ENCODE results near the gene ELF3. TPM values are rescaled to one million over a fixed set of nuclear protein-coding genes. Genes with fewer than 3 reads are reported as not detected.

The ELF3 gene
- total RNA-seq: under 0.01 TPM in 2 replicates

DNA sequence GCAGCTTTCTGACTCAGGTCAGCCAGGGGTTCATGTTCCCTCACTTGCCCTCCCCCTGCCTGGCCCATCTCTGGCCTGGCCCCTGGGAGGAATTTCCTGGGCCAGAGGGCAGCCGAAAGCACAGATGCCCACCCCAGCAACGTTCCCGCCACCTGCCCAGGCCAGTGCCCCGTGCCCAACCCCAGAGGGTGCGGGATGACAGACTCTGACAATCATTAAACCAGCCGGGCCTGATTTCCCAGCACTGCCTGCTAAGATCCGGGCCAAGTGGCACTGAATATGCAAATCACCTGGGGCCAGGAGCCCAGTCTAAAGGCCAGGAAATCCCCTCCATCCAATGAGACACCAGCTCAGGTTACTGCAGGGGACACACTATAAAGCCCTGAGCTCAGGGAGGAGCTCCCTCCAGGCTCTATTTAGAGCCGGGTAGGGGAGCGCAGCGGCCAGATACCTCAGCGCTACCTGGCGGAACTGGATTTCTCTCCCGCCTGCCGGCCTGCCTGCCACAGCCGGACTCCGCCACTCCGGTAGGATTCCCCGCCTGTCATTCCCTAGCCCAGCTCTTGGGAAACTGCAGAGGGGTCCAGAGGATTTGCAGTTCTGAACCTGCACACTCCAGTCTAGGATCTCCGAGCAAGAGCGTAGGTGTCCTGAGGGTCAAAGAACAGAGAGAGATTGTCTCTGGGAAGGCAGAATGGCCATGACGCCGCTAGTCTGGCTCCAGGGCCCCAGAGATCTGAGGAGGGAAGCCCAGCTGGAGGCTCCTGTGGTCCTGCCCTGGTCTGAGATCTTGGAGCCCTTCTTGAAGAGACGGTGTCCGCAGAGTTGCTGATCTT is at the start of gene ELF3:
Gene ELF3 (plus strand): TSS at position 408 of the 836 bp plus-strand sequence. CDS start 550 bp downstream, outside the sequence.

DNA sequence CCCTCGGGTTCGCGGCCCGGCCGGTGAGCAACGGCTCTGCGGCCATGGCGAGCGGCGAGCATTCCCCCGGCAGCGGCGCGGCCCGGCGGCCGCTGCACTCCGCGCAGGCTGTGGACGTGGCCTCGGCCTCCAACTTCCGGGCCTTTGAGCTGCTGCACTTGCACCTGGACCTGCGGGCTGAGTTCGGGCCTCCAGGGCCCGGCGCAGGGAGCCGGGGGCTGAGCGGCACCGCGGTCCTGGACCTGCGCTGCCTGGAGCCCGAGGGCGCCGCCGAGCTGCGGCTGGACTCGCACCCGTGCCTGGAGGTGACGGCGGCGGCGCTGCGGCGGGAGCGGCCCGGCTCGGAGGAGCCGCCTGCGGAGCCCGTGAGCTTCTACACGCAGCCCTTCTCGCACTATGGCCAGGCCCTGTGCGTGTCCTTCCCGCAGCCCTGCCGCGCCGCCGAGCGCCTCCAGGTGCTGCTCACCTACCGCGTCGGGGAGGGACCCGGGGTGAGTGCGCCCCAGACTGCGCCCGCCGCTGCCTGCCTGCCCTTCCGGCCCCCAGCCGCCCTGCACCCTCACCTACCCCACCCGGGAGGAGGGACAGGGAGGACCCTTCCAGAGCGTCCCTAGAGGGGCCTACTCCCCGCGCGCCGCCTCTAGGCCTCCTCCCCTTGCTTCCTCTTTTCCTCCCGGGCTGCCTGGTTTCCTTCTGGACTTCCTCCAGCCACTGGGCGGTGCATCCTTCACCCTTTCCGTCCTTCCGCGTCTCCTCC is 27.6 kb upstream of the ELF3 start, which contains the start of gene RNPEP:
Gene RNPEP (plus strand): TSS at position 26 of the 757 bp plus-strand sequence. CDS start 19 bp downstream, at position 45.

Other genes with a start within 250 kb of the ELF3 start
- 21.6 and 25.7 TPM in 2 replicates for gene IPO9, start 181.4 kb upstream of the ELF3 start, total RNA-seq
- gene SHISA4, start 121.7 kb upstream of the ELF3 start, total RNA-seq: 6.9 and 21.4 TPM in 2 replicates
- 8.0 and 19.4 TPM in 2 replicates for gene LMOD1, start 64.0 kb upstream of the ELF3 start, total RNA-seq
- 74.0 and 93.1 TPM in 2 replicates for gene TIMM17A, start 55.1 kb upstream of the ELF3 start, total RNA-seq
- gene RNPEP, start 27.9 kb upstream of the ELF3 start, total RNA-seq: 59.1 and 62.7 TPM in 2 replicates
- not detected in 2 replicates for gene GPR37L1, start 112.3 kb downstream of the ELF3 start, total RNA-seq
- gene ARL8A, start 134.2 kb downstream of the ELF3 start, total RNA-seq: 20.1 and 27.7 TPM in 2 replicates
- gene PTPN7, start 150.0 kb downstream of the ELF3 start, total RNA-seq: under 0.01 TPM in 1 of 2 replicates, not detected in the other
- not detected in 2 replicates for gene LGR6, start 183.2 kb downstream of the ELF3 start, total RNA-seq

Data from uterine smooth muscle cell (primary cell).